BE2C (cell line): Measurements from ENCODE around the gene GSS.

Experiments used
- DNase-seq: peaks from one replicate; pipeline ENCODE4 v3.0.0-alpha.2; 2020
- H3K27me3 ChIP-seq: fragments of 250-450 bp; sonication (Bioruptor Pico); 2 replicates; pipeline ENCODE4 v1.5.1; 2020; ENCODE audit warnings: mild to moderate bottlenecking
- H3K36me3 ChIP-seq: fragments of 250-450 bp; sonication (Bioruptor Pico); 2 replicates; pipeline ENCODE4 v1.5.1; 2020; ENCODE audit warnings: mild to moderate bottlenecking
- H3K4me1 ChIP-seq: fragments of 250-450 bp; sonication (Bioruptor Pico); 2 replicates; pipeline ENCODE4 v1.5.1; 2020
- H3K4me3 ChIP-seq: 2 replicates; pipeline ENCODE4 v1.5.1; 2011; ENCODE audit warnings: low read depth, low read length
- H3K9me3 ChIP-seq: fragments of 250-450 bp; sonication (Bioruptor Pico); 2 replicates; pipeline ENCODE4 v1.5.1; 2020
- CTCF ChIP-seq: IDR thresholded peaks from 2 replicates; pipeline ENCODE4 v1.5.1; 2012; ENCODE audit warnings: mild to moderate bottlenecking, low read depth, low read length

The GSS gene

GRCh38 chr20:34920055-34920454, 35.6 kb downstream of the GSS start:
- H3K4me1 ChIP-seq = peaks cover 8% of the 10 kb centered on the region
- H3K36me3 ChIP-seq = no peaks in the 10 kb centered on the region
- no peak for DNase-seq
- H3K4me3 ChIP-seq = no peak overlapping the region
- H3K27me3 ChIP-seq = no peaks in the 10 kb centered on the region
- H3K9me3 ChIP-seq = no peaks in the 10 kb centered on the region
- no peak for TF ChIP-seq CTCF

- no peaks in the 10 kb centered on the region for H3K36me3 ChIP-seq
These were observed 38.7 kb downstream of the GSS start for GRCh38 chr20:34916774-34917354.

GRCh38 chr20:34915749-34916455, 39.7 kb downstream of the GSS start:
- no peak for DNase-seq
- no peak for TF ChIP-seq CTCF
- Histone ChIP-seq H3K4me1 (peaks cover 9% of the 10 kb centered on the region), H3K9me3 (no peaks in the 10 kb centered on the region), H3K27me3 (no peaks in the 10 kb centered on the region), H3K36me3 (no peaks in the 10 kb centered on the region), H3K4me3 (no peak overlapping the region)

More at GRCh38 chr20:34916774-34917354, 38.7 kb downstream of the GSS start:
- no peaks in the 10 kb centered on the region for H3K9me3 ChIP-seq
- no peak overlapping the region for H3K4me3 ChIP-seq
- TF ChIP-seq CTCF = no peak
- H3K4me1 ChIP-seq = peaks cover 9% of the 10 kb centered on the region
- no peak for DNase-seq
- H3K27me3 ChIP-seq = no peaks in the 10 kb centered on the region

GRCh38 chr20:34915131-34915530, 40.5 kb downstream of the GSS start:
- peaks cover 9% of the 10 kb centered on the region for H3K4me1 ChIP-seq
- no peaks in the 10 kb centered on the region for H3K36me3 ChIP-seq
- DNase-seq = no peak
- no peaks in the 10 kb centered on the region for H3K9me3 ChIP-seq
- no peak for TF ChIP-seq CTCF
- H3K4me3 ChIP-seq = no peak overlapping the region
- H3K27me3 ChIP-seq = no peaks in the 10 kb centered on the region

- Histone ChIP-seq H3K4me3 (no peak overlapping the region), H3K36me3 (no peaks in the 10 kb centered on the region), H3K9me3 (no peaks in the 10 kb centered on the region), H3K4me1 (peaks cover 12% of the 10 kb centered on the region), H3K27me3 (no peaks in the 10 kb centered on the region)
- DNase-seq = peak; percentile 91
- no peak for TF ChIP-seq CTCF
These were observed 47.8 kb downstream of the GSS start for GRCh38 chr20:34907616-34908469.
